Epithelial cell of proximal tubule (primary cell): ENCODE data around the gene C12orf54. TPM values are rescaled to one million over a fixed set of nuclear protein-coding genes. Genes with fewer than 3 reads are reported as not detected.
"Not testable (repeated sequence)": the region's sequence is repeated elsewhere in the genome, so short reads cannot be mapped to it uniquely, and the experiment has no call there.

Source experiments
- DNase-seq: peaks from one replicate; pipeline ENCODE4 v3.0.0-alpha.2; 2011; ENCODE audit warnings: low read depth
- H3K4me3 ChIP-seq: 2 replicates; pipeline ENCODE4 v1.5.1; 2011; ENCODE audit warnings: low read depth, mild to moderate bottlenecking, low read length
- total RNA-seq: library from RNA; depleted of rRNA; stranded (reverse); fragments of >200 nt; gene quantifications from 2 replicates; pipeline ENCODE4 v1.2.3, GENCODE V29; 2015
- TF ChIP-seq, protein P1 (sequence below): conservative IDR thresholded peaks from 2 replicates; pipeline ENCODE4 v1.5.1; 2012; ENCODE audit warnings: low read depth, mild to moderate bottlenecking, low read length

The C12orf54 gene
- total RNA-seq, 1 donor from 2014 or later, result not detected

DNA sequence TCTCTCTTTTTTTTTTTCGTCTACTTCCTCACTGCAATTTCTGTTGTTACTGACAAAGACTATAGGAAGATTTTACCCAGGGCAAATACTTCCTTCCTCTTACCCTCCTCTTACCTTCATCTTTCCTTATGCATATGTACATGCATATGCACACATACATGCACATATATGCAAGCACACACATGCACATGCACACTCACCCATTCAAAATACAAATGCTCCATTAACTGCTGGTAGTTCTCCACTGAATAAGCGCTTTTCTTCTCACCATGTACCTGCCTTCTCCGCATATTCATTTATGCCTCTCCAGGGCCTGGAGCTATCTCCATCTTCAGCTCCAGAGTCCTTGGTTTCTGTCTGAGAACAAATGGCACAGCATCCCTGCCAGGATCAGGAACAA, 632 bp downstream of the C12orf54 start:
- no peak for DNase-seq
- TF ChIP-seq, protein P1, sequence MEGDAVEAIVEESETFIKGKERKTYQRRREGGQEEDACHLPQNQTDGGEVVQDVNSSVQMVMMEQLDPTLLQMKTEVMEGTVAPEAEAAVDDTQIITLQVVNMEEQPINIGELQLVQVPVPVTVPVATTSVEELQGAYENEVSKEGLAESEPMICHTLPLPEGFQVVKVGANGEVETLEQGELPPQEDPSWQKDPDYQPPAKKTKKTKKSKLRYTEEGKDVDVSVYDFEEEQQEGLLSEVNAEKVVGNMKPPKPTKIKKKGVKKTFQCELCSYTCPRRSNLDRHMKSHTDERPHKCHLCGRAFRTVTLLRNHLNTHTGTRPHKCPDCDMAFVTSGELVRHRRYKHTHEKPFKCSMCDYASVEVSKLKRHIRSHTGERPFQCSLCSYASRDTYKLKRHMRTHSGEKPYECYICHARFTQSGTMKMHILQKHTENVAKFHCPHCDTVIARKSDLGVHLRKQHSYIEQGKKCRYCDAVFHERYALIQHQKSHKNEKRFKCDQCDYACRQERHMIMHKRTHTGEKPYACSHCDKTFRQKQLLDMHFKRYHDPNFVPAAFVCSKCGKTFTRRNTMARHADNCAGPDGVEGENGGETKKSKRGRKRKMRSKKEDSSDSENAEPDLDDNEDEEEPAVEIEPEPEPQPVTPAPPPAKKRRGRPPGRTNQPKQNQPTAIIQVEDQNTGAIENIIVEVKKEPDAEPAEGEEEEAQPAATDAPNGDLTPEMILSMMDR, result no peak
- no peak overlapping the region for H3K4me3 ChIP-seq

DNA sequence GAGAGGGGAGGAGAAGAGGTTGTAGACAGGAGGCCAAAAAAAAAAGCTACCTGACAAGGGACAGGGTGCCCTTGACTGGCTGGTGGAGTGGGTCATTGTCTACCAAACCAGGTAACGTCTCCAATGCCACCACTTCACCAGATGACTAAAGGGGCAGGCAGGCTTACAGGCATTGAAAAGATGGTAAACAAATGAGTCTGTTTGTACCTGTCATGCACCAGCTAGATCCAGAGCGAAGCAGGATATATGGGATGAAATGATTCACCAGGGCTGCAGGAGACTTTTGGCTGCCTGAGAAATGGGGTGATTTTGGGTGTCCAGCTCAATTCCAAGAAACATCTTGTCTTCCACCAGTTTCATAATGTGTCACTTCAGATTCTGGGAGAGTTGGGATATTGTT, 4.0 kb downstream of the C12orf54 start:
- no peak overlapping the region for H3K4me3 ChIP-seq
- DNase-seq, result no peak
- TF ChIP-seq, protein P1, result no peak

DNA sequence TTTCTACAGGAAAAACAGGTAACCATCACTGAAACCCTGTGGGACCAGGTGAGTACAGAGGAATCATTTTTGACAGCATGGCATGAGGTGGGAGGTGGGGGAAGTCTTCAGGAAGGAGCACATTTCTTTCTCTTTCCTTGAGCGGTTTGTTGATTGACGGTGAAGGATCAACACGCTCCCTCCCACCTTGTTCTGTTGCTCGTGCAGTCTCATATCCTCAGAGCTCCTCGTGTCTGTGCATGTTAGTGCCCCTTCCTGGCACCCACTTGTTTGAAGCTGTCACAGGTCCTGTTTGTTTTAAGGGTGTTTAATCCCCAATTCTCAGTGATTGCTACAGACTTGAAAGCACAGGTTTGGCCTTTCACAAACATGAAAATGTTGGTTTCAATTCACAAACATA, 4.4 kb downstream of the C12orf54 start:
- no peak for DNase-seq
- H3K4me3 ChIP-seq, result no peak overlapping the region
- TF ChIP-seq, protein P1, result no peak

DNA sequence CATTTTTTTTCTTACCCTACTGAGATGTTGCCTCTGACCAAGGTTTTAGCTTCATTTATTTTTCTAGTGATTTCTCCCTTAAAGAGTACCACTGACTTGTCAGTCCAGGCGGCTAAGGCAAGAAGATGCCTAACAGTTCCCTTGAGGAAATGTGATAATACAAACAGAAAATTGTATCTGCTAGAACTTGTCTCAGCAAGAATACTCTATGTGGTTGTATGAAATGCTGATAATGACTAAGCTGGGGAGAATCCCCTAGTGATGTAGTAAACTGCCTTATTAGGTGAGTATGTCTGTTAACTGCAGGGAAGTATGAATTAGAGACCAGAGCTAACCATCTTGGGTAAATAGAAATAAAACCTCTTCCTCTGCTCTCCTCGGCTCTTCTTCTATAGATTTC, 6.7 kb downstream of the C12orf54 start:
- DNase-seq, result no peak
- no peak overlapping the region for H3K4me3 ChIP-seq
- TF ChIP-seq, protein P1, result no peak

DNA sequence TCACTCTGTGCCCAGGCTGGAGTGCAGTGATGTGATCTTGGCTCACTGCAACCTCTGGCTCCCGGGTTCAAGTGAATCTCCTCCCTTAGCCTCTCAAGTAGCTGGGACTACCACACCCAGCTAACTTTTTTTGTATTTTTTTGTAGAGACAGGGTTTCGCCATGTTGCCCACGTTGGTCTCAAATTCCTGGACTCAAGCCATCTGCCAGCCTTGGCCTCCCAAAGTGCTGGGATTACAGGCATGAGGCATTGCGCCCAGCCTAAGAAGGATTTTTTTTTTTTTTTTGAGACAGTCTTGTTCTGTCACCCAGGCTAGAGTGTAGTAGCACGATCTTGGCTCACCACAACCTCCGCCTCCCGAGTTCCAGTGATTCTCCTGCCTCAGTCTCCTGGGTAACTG, 7.2 kb downstream of the C12orf54 start:
- not testable (repeated sequence) for DNase-seq, H3K4me3 ChIP-seq

DNA sequence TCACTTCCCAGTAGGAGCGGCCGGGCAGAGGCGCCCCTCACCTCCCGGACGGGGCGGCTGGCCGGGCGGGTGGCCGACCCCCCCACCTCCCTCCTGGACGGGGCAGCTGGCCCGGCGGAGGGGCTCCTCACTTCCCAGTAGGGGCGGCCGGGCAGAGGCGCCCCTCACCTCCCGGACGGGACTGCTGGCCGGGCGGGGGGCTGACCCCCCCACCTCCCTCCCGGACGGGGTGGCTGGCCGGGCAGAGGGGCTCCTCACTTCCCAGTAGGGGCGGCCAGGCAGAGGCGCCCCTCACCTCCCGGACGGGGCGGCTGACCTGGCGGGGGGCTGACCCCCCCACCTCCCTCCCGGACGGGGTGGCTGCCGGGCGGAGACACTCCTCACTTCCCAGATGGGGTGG, 18.0 kb downstream of the C12orf54 start:
- not testable (repeated sequence) for DNase-seq, H3K4me3 ChIP-seq

DNA sequence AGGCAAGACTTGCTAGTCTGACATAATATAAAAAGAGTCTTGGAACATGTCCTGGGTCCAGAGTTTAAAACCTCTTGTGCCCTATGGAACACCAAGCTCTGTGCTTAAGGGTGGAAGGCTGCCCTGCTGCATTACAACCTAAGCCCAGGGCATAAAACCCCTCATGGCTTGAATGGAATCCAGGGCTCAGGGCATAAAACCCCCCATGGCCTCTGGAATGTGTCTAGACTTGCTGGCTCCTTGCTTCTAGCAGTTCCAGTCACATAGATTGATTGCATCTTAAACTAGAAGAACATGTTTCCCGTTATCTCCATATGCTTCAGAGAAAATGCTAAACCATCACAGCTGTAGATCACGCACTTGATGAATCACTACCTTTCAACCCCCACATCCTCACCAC, 24.5 kb downstream of the C12orf54 start:
- H3K4me3 ChIP-seq, DNase-seq: not testable (repeated sequence)

DNA sequence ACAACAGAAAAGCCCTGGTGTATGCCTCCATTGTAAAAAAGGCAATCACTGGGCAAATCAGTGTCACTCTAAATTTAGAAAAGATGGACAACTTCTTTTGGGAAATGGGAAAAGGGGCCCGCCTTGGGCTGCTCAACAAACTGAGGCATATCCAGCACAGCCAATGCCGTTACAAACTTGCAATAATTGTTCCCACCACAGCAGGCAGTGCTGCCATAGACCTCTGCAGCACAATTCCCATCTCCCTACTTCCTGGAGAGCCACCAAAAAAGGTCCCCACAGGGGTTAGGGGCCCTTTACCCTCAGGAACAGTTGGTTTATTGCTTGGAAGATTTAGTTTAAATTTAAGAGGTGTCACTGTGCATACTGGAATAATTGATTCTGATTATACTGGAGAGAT, 26.7 kb downstream of the C12orf54 start:
- TF ChIP-seq, protein P1, result no peak
- no peak overlapping the region for H3K4me3 ChIP-seq

DNA sequence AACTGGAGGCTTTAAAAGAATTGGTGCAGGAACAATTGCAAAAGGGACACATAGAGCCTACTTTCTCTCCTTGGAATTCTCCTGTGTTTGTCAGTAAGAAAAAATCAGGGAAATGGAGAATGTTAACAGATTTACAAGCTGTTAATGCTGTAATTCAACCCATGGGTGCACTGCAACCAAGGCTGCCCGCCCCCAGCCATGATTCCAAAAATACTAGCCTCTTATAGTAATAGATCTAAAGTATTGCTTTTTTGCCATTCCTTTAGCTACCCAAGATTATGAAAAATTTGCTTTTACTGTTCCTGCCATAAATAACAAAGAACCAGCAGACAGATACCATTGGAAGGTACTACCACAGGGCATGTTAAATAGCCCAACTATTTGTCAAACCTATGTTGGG, 27.8 kb downstream of the C12orf54 start:
- TF ChIP-seq, protein P1, result no peak
- no peak for DNase-seq
- H3K4me3 ChIP-seq, result no peak overlapping the region

More for the DNA sequence above, 26.7 kb downstream of the C12orf54 start:
- DNase-seq, result no peak
